ENCODE data around the gene IGSF23. TPM values are rescaled to one million over a fixed set of nuclear protein-coding genes. Genes with fewer than 3 reads are reported as not detected.
A peak's percentile ranks its signal among the peaks of the same experiment; 100 is the strongest.

IGSF23 gene
- total and polyA plus RNA-seq, 2 of the 13 experiments (the other 11 are each of a cell fraction or from before 2014, with no cell fraction given) = 2.3 to 8.8 TPM

GRCh38 chr19:44664976-44665375 lies 51.6 kb downstream of the IGSF23 start:
- CTCF ChIA-PET (ENCODE audit: low intra/inter-chr PET ratio, low total read pairs) = no interaction called here

More at GRCh38 chr19:44664976-44665375, 51.6 kb downstream of the IGSF23 start:
- no peak for TF ChIP-seq RFXANK (CRISPR knock-in tag; IDR thresholded peaks at IDR 0.05)
- TF ChIP-seq ARNT2 (CRISPR knock-in tag; IDR thresholded peaks at IDR 0.05; ENCODE audit: low read depth) = no peak
- no peak for TF ChIP-seq NFYC (CRISPR knock-in tag; IDR thresholded peaks at IDR 0.05)
- no peak for TF ChIP-seq KAT2B (IDR thresholded peaks at IDR 0.05; ENCODE audit: borderline replicate concordance, low read depth, low read length)
- TF ChIP-seq CENPX (CRISPR knock-in tag; IDR thresholded peaks at IDR 0.05) = no peak
- TF ChIP-seq YEATS4 (CRISPR knock-in tag; IDR thresholded peaks at IDR 0.05; ENCODE audit: borderline replicate concordance) = no peak
- TF ChIP-seq GMEB2 (CRISPR knock-in tag; IDR thresholded peaks at IDR 0.05; ENCODE audit: low read depth) = no peak
- no peak for TF ChIP-seq CBX1 (IDR thresholded peaks at IDR 0.05; ENCODE audit: low read depth)
- no peak for TF ChIP-seq SRF (IDR thresholded peaks at IDR 0.05; ENCODE audit: low read depth, low read length)
- peak; percentile 42; the same call in 1 of the 2 replicates for TF ChIP-seq POLR2G (IDR thresholded peaks at IDR 0.05; ENCODE audit: low read depth, low read length)
- TF ChIP-seq RBM22 (optimal IDR thresholded peaks at IDR 0.05; ENCODE audit: low read length) = peak; percentile 85
- TF ChIP-seq ZNF235 (CRISPR knock-in tag; IDR thresholded peaks at IDR 0.05; ENCODE audit: borderline replicate concordance) = no peak
- TF ChIP-seq PAX8 (CRISPR knock-in tag; IDR thresholded peaks at IDR 0.05; ENCODE audit: borderline replicate concordance) = no peak
- no peak overlapping the region for H3K4me3 ChIP-seq (replicated peaks in 1 of 3; ENCODE audit: insufficient read depth in 1 of 3, low read depth in 2 of 3, low read length in 3 of 3)
- H4K20me1 ChIP-seq (ENCODE audit: insufficient read depth, low read length) = 0 out of 2 replicates have a peak, but pooled peaks cover 1% of the 10 kb centered on the region
- no peak for FAIRE-seq
- H3K79me2 ChIP-seq (ENCODE audit: insufficient read depth, low read length) = no peaks in the 10 kb centered on the region
- intact Hi-C loops (cut with micrococcal nuclease; ENCODE audit: unreplicated experiment) (no loop called here), in situ Hi-C loops (cut with HindIII; ENCODE audit: extremely low pct_ligation_motif_present, low pct_unique_long_range_greater_than_20kb) (no loop called here)
- no peak overlapping the region for H3K27ac ChIP-seq (ENCODE audit: extremely low read length, insufficient read depth, low read length)
- H3K9ac ChIP-seq (ENCODE audit: insufficient read depth, low read depth, low read length) = no peak overlapping the region
- DNase-seq (ENCODE audit: low spot score) = no peak
- BruUV-seq (replicated peaks) = no TSS peak
- H3K4me1 ChIP-seq (ENCODE audit: insufficient read depth, low read length) = peaks cover 7% of the 10 kb centered on the region
- H3K9me3 ChIP-seq (ENCODE audit: low read length) = no peaks in the 10 kb centered on the region
- no peak for ATAC-seq
- H3K4me2 ChIP-seq (ENCODE audit: low read depth, low read length) = no peak overlapping the region
- H3K36me3 ChIP-seq (replicated peaks in 1 of 2; ENCODE audit: control insufficient read depth in 1 of 2, insufficient read depth in 2 of 2, low read length in 2 of 2) = peaks cover 20 to 35% of the 10 kb centered on the region in 2 experiments
- H2AFZ ChIP-seq (ENCODE audit: low read length) = no peak overlapping the region
- POLR2A ChIA-PET = no interaction called here
- H3K27me3 ChIP-seq (ENCODE audit: control insufficient read depth in 1 of 2, insufficient read depth in 2 of 2, low read length in 2 of 2) = no peaks in the 10 kb centered on the region
- WGBS (ENCODE audit: low lambda C conversion rate) = 97% methylated on average over 10 of the region's 10 CpGs
